Measurements from ENCODE around the gene MTA1.

The MTA1 gene

DNA sequence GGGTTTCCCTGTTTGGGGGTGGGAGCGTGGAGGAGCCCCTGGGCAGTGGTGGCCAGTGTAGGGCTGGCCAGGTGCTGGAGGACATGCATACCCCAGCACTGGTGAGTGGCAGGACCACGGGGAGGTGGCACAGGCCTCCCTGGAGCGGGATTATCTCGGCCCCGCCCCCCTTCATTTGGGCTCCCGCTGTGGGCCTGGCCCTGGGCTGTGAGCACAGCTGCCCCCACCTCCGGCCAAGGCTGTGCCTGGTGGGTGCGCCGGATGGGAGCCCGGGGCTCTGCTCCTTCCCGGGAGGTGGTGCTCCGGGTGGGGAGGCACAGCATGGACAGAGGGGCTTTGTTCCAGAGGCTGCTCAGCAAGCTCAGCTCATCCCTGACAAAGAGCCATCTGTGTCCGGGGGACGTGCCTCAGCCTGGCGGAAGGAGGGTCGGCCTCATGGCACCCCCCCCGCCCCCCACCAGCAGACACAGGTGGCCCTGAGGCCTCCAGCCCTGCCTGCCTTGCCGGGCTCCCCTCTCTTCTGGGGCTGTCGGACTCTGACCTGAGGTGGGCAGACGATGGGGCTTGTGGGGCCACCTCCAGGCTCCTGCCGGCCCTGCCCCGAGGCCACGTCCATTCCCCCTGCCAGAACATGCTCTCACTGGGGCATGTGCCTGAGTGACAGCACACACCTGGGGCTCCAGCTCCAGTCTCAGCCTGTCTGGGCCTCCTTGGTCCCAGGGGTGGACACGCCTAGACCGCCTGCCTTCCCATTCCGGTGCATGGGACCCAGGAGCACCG lies 79.8 kb downstream of the MTA1 start:
- no peak for DNase-seq (ENCODE audit: low read depth)
- TF ChIP-seq, protein P1, sequence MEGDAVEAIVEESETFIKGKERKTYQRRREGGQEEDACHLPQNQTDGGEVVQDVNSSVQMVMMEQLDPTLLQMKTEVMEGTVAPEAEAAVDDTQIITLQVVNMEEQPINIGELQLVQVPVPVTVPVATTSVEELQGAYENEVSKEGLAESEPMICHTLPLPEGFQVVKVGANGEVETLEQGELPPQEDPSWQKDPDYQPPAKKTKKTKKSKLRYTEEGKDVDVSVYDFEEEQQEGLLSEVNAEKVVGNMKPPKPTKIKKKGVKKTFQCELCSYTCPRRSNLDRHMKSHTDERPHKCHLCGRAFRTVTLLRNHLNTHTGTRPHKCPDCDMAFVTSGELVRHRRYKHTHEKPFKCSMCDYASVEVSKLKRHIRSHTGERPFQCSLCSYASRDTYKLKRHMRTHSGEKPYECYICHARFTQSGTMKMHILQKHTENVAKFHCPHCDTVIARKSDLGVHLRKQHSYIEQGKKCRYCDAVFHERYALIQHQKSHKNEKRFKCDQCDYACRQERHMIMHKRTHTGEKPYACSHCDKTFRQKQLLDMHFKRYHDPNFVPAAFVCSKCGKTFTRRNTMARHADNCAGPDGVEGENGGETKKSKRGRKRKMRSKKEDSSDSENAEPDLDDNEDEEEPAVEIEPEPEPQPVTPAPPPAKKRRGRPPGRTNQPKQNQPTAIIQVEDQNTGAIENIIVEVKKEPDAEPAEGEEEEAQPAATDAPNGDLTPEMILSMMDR (IDR thresholded peaks at IDR 0.05; ENCODE audit: control insufficient read depth, insufficient read depth, low read depth, low read length, missing control alignments): no peak
- no peak overlapping the region for H3K4me3 ChIP-seq (ENCODE audit: control insufficient read depth, low read depth, low read length)

GRCh38 chr14:105500036-105500725 lies 80.6 kb downstream of the MTA1 start:
- no peak for DNase-seq (ENCODE audit: low read depth)
- TF ChIP-seq, protein P1 (IDR thresholded peaks at IDR 0.05; ENCODE audit: control insufficient read depth, insufficient read depth, low read depth, low read length, missing control alignments): no peak
- no peak overlapping the region for H3K4me3 ChIP-seq (ENCODE audit: control insufficient read depth, low read depth, low read length)

- no peak for DNase-seq (ENCODE audit: low read depth)
- H3K4me3 ChIP-seq (ENCODE audit: control insufficient read depth, low read depth, low read length): no peak overlapping the region
- TF ChIP-seq, protein P1 (IDR thresholded peaks at IDR 0.05; ENCODE audit: control insufficient read depth, insufficient read depth, low read depth, low read length, missing control alignments): no peak
These were observed 81.1 kb downstream of the MTA1 start for GRCh38 chr14:105500726-105501101.

GRCh38 chr14:105501504-105502291 lies 82.1 kb downstream of the MTA1 start:
- TF ChIP-seq, protein P1 (IDR thresholded peaks at IDR 0.05; ENCODE audit: control insufficient read depth, insufficient read depth, low read depth, low read length, missing control alignments): no peak
- DNase-seq (ENCODE audit: low read depth): no peak
- H3K4me3 ChIP-seq (ENCODE audit: control insufficient read depth, low read depth, low read length): no peak overlapping the region

DNA sequence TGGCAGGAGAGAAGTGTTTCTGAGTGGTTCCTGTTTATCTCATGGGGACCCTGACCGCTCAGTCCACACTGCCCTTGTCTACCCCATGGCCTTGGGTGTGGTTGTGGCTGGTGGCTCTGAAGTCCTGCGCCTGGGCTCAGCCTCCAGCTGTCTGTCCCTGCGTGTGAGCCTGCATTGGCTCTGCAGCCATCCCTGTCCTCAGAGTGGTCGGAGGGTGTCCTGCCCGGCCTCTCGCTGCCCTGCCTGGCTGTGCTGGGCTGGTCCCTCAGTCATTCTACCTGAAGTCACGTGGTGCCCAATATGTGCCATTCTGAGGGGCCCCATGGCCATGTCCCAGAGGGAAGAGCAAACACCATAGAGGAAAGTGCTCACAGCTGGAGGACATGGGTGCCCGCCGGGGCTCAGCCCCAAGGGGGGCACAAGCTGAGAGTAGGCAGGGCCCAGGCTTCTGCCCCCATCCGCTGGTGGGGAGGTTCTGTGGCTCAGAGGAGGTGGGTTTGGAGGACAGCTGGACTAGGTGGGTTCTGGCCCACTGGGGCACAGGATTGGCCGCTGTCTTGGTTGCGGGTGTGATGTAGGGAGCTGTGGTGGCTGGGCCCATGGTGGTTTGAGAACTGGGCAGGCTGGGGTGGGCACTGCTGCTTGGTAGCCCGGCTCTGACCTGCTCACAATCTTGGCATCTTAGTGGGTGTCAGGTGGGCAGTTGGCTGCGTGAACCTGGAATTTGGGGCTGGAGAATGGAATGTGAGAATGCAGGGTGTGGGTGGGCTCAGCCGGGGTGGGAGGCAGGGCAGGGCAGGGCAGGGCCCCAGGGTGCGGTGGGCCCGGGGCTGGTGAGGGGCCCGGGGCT lies 83.0 kb downstream of the MTA1 start:
- TF ChIP-seq, protein P1 (IDR thresholded peaks at IDR 0.05; ENCODE audit: control insufficient read depth, insufficient read depth, low read depth, low read length, missing control alignments): no peak
- no peak overlapping the region for H3K4me3 ChIP-seq (ENCODE audit: control insufficient read depth, low read depth, low read length)
- DNase-seq (ENCODE audit: low read depth): no peak

DNA sequence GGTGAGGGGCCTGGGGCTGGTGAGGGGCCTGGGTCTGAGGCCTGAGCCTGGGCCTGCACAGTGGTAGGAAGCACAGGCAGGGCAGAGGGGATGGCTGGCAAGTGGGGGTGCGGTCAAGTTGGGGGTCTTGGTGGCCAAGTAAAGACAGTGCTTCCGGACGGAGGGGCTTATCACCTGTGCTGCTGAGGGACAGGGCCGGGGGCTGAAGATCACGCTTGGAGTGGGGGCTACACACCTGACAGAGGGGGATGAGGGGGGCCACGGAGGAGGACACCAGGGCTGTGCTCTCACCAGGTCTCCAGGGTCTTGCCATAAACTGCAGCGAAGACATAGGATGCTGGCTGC lies 83.6 kb downstream of the MTA1 start:
- TF ChIP-seq, protein P1 (IDR thresholded peaks at IDR 0.05; ENCODE audit: control insufficient read depth, insufficient read depth, low read depth, low read length, missing control alignments): no peak
- H3K4me3 ChIP-seq (ENCODE audit: control insufficient read depth, low read depth, low read length): no peak overlapping the region
- no peak for DNase-seq (ENCODE audit: low read depth)
